HUDEP-2 (cell line): ENCODE results near the gene ADAMTSL1.

Source experiments
- DNase-seq, 76 experiments: peaks; one replicate each; lab custom pipeline; 2025; ENCODE audit not compliant: unreplicated experiment in 76 of 76; lab: John Stamatoyannopoulos, UW

Gene ADAMTSL1, protein sequence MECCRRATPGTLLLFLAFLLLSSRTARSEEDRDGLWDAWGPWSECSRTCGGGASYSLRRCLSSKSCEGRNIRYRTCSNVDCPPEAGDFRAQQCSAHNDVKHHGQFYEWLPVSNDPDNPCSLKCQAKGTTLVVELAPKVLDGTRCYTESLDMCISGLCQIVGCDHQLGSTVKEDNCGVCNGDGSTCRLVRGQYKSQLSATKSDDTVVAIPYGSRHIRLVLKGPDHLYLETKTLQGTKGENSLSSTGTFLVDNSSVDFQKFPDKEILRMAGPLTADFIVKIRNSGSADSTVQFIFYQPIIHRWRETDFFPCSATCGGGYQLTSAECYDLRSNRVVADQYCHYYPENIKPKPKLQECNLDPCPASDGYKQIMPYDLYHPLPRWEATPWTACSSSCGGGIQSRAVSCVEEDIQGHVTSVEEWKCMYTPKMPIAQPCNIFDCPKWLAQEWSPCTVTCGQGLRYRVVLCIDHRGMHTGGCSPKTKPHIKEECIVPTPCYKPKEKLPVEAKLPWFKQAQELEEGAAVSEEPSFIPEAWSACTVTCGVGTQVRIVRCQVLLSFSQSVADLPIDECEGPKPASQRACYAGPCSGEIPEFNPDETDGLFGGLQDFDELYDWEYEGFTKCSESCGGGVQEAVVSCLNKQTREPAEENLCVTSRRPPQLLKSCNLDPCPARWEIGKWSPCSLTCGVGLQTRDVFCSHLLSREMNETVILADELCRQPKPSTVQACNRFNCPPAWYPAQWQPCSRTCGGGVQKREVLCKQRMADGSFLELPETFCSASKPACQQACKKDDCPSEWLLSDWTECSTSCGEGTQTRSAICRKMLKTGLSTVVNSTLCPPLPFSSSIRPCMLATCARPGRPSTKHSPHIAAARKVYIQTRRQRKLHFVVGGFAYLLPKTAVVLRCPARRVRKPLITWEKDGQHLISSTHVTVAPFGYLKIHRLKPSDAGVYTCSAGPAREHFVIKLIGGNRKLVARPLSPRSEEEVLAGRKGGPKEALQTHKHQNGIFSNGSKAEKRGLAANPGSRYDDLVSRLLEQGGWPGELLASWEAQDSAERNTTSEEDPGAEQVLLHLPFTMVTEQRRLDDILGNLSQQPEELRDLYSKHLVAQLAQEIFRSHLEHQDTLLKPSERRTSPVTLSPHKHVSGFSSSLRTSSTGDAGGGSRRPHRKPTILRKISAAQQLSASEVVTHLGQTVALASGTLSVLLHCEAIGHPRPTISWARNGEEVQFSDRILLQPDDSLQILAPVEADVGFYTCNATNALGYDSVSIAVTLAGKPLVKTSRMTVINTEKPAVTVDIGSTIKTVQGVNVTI (N-terminal part only)

DNA sequence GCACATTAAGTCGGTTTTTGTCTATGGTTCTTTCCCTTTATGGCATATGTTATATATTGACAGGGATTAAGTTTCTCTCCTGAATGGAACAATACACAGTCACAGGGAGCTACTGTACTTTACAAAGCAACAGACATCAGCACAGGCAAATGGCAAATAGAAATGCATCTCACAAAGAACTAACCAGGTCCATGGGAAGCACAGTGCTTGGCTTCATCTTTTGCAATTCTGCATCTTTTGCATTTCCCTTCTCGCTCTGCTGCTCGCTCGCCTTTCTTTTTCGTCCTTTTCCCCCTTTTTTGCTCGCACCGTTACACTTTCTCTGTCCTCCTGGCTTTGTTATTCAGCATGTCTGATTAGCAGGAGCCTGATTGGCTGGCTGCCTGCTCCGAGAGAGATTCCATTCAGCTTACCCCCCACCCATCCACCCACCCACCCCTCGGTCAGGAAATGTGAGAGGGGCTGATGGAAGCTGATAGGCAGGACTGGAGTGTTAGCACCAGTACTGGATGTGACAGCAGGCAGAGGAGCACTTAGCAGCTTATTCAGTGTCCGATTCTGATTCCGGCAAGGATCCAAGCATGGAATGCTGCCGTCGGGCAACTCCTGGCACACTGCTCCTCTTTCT lies at the start of gene ADAMTSL1:
TSS of gene ADAMTSL1 (plus strand) at position 502 of the 628 bp plus-strand sequence. CDS start at position 582, 80 bp downstream.
- peak in 1 of 76 experiments; percentile 1 for DNase-seq

DNA sequence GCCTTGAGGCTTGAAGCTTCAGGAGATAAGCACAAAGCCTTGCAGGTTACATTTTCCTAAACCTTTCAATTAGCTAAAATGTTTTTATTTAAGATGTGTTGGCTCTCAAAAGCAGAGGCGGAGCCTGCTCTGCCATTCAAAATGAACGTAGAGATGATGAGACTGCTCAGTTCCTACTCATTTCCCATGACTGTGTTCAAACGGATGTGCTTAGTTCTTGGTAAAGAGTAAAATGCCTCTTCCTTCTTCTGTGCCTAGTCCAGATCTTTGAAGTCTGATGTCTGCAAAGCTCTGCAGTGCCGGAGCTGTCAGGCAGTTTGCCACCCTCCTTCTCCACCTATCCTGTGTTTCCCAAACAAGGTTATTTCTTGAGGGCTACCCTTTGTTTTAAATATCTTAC lies 46.3 kb upstream of the ADAMTSL1 start:
- DNase-seq = no peak

- no peak for DNase-seq
These were observed 45.3 kb upstream of the ADAMTSL1 start for GRCh38 chr9:18428661-18429060.

- DNase-seq = no peak
These were observed 44.9 kb upstream of the ADAMTSL1 start for GRCh38 chr9:18429070-18429469.

- DNase-seq = no peak
These were observed 40.3 kb upstream of the ADAMTSL1 start for GRCh38 chr9:18433620-18434019.

DNA sequence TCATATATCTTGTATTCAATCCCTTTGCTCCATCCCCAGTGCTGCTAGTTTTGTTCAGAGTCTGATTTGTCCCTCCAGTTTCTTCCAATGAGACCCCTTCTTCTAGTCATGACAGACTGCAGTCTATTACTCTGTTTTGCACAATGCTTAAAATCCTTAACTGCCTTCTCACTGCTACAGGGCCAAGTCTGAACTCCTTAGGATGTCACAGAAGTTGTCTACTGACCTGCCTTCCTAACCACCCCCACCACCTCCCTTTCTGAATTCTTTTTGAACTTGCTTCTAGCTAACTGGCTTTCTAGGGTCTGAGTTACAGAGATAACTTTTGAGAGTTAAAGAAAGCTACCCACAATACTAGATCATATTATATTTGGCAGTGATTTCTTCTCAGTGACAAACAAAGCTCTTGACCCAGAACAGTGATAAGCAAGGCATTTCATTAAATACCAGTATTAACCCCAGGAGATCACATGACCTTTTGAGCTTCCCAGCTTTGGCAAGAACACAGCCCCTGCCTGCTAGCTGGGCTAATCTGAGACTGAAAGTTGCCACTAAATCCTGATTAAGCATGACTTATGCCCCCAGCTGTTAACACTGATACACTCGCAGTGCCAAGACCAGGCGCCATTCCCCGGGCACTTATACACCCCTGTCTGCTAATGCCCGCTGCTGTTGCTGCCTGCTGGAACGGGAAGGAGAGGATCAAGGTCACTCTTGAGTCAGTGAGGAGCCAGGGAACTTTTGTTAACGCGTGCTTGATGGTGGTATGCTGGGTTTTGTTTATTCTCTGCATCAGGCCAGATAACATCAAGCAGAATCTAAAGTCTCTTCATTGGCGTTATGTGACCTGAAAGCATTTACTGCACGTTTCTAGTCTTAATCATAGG lies 36.4 kb upstream of the ADAMTSL1 start:
- no peak for DNase-seq

DNA sequence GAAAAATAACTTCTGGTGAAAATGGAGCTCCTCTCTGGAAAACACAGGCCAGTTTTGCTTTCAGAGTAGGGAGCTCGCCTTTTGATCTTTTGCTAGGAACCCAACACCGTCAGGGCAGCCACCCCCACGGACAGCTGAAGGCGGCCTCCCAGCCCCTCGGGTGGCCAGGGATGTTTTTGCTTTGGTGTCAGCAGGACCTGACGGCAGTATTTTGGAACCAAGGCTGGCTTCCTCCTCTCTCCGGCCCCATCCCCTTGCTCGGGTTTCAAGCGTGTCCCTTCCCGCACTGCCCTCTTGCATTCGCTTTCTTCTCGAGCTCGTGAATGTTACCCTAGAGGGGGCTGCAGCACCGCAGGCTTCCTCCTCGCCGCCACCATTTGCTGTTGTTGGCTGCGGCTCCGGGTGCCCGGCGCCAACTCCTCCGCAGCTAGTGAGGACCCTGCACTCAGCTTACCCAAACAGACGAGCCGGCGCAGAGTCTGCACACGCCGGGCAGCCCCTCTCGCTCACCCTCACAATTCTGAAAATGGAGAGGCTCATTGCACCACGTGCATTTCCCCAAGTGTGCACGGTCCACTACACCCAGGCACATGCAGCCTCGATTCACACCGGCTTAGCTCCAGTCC lies 35.5 kb upstream of the ADAMTSL1 start:
- DNase-seq = no peak

- no peak for DNase-seq
These were observed 35.0 kb upstream of the ADAMTSL1 start for GRCh38 chr9:18438951-18439350.

GRCh38 chr9:18441261-18441660 lies 32.7 kb upstream of the ADAMTSL1 start:
- no peak for DNase-seq

DNA sequence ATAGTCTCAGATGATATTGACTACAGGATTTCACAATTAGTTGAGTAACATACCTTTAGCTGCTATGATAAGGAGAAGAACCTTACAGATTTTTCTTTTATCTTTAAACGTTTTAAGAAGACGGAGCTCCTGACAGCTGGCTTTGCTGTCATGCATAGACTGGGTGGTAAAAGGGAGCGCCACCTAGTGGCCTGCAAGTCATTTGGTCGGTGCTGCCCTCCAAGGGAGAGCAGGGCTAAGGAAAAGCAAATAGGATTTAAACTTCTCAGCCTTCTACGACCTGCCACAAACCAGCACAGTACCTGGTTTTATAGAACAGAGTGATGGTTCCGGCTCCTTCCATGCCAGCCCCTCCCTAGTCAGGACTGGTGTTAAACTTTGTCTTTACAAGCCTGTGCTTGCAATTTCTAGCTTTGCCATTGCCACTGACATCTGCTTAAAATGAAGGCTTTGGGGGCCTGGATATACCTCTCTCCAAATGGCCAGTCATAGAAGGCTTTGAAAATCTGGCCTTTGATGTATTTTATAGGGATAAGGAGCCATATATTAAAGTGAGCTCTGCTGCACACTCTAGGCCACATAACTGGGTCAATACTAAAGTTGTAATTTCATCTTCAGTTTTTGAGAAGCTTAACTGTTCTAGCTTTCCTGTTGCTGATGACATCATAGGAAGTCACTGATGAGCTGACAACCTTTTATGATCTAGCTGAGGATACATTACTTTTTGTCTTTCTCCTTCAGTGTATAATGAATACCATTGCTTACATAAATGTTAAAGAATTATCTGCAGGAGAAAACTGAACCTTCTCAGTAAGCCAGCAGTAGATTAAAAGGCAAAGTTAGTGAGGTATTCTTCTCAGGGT lies 31.1 kb upstream of the ADAMTSL1 start:
- peak in 52 of 76 experiments; percentile 1 to 61 (median 24) for DNase-seq

- no peak for DNase-seq
These were observed 26.8 kb upstream of the ADAMTSL1 start for GRCh38 chr9:18447131-18447530.

DNA sequence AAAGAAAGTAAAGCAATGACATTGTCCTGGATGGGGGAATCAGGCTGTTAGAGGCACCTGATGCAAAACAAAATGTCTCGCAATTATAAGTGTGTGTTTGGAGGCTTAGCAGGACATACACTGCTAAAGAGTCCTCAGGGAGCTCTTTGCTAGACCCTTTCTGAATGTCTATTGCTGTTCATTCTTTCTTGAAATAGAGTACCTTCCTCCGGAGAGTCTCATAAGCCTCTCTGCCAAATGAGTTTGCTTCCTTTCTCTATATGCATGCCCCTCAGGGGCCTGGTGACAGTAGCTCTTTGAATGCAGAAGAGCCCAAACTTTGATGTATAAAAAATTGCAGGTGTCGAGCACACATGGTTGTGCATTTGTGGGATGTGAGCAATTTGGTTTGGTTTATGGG lies 26.4 kb upstream of the ADAMTSL1 start:
- no peak for DNase-seq

DNA sequence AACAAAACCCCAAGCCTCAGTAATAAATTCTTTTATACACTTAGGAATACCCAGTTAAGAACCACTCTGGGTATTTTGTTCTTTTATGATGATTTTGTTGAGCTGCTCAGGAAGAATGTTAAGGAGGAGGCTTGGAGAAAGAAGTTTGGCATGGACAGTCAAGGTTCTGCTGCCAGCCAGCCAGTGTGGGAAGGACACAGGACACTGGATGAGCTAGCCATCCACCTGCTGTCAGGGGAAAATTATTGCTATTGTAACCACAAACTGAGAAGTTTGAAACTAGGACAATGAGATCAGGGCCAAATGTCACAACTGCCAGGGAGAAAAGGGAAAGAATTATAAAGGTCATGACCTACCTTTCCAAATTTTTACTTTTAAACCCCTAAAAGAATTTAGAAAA lies 25.9 kb upstream of the ADAMTSL1 start:
- DNase-seq = no peak

DNA sequence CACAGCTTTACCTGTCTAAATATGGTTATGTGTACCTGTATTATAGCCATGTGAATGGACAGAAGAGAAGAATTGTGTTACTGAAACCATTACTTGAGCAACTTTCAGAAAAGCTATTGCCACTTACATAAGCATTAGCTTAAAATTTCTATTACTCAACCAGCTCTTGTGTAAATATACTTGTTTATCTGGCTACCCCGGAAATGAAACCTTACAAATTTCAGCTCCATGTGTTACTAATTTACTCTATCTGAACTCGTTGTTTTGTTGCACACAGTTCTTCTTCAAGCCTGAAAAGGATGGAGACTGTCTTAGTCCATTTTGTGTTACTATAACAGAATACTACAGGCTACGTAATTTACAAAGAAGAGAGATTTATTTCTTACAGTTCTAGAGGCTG lies 22.5 kb upstream of the ADAMTSL1 start:
- no peak for DNase-seq

DNA sequence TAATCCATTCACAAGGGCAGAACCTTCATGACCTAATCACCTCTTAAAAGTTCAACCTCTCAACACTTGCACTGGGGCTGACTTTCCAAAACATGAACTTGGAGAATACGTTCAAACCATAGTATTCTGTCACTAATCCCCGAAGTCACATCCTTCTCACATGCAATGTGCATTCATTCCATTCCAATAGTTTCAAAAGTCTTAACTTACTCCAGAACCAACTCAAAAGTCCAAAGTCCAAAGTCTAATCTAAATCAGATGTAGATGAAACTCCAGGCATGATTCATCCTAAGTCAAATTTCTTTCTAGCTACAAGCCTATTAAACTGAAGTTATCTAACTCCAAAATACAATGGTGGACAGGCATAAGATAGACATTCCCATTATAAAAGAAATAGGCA lies 21.7 kb upstream of the ADAMTSL1 start:
- DNase-seq = no peak

GRCh38 chr9:18456624-18457237 lies 17.2 kb upstream of the ADAMTSL1 start:
- DNase-seq = no peak

- no peak for DNase-seq
These were observed 16.4 kb upstream of the ADAMTSL1 start for GRCh38 chr9:18457510-18457909.
